ENCODE results near the gene KRTAP10-12.

Gene KRTAP10-12

GRCh38 chr21:44742418-44743153 is 45.6 kb downstream of the KRTAP10-12 start:
- no peak for DNase-seq (ENCODE audit: low spot score)
- peak; percentile 48 for TF ChIP-seq CTCF (conservative IDR thresholded peaks at IDR 0.05; ENCODE audit: low read depth)
- CTCF ChIA-PET, result interaction anchor here (0.6 to 2.5 kb wide), 13 partner anchors 9 to 396 kb away, joined by 3 to 21 read pairs (median 4); partner anchors contain the start of gene KRTAP12-3
- POLR2A ChIA-PET (ENCODE audit: low non-redundant PET), result no interaction called here
- H3K27ac ChIP-seq, result no peak overlapping the region
